Measurements from ENCODE around the gene C10orf90.

C10orf90 gene

GRCh38 chr10:126629925-126630624 is 40.4 kb downstream of the C10orf90 start:
- no peak for DNase-seq

DNA sequence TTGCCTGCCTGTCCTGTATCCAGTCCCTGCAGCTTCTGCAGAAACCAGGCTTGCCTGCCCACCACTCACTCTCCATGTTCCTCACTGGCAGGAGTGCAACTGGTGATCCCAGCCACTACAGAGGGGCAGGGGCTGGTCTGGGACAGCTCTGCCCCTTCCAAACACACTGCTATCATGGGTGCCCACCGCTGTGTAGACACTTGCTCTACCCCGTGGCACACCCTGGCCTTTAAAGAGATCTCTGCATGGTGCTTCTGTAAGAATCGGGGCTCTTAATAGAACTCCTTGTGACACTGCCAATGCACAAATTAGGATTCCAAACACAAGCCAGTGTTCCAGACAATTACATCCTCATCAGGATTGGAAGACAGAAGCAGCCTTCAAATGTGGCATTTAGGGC is 41.7 kb downstream of the C10orf90 start:
- no peak for DNase-seq

DNA sequence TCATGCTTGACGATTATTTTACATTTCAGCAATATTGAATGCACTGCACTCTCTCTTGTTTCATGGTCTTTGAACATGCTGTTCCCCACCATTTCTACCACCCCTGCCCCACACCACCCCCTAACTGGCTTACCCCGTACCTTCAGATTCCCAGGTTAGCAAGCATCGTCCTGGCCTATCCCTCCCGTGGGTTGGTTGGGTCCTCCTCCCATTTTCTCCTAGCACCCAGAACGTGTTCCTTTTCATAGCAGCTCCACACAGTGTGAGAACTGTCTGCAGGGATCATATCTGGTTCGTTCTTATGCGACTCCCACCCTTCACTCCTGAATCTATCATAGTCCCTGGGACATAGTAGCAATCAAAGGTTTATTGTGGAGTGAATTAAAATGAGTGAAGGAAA is 48.6 kb downstream of the C10orf90 start:
- DNase-seq, result no peak

DNA sequence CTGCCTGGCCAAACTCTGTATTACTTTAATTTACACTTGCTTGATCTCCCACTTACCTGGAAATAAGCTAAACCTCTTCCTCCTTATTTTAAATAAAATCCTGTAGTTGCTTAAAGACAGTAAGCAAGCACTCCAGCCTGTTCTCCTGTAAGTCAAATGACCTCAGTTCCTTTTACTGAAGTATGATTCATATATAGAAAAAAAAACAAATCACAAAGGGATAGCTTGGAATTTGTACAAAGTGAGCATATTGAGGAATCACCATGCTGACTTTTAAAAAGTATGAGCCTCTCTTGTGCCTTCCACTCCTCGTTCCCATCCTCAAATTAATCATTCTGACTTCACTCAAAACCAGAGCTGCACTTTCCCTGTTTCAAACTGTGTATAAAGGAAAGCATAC is 52.0 kb downstream of the C10orf90 start:
- no peak for DNase-seq

DNA sequence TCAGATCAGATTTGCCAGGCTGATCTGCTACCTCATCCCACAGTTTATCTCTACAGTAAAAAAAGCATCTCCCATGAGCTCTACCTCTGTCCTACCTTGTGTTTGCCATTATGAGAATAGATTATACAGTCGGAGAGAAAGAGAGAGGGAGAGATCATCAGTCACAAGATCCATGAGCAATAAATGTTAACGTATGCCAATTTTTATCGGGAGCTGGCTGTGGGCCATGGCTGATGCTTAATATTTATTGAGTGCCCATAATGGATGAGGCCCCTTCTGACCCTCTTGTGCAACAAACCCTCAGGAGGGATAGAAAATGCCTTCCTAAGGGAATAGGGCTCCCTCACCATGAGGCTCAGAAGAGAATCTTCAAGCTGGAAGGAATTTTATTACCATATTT is 52.8 kb downstream of the C10orf90 start:
- DNase-seq, result no peak

DNA sequence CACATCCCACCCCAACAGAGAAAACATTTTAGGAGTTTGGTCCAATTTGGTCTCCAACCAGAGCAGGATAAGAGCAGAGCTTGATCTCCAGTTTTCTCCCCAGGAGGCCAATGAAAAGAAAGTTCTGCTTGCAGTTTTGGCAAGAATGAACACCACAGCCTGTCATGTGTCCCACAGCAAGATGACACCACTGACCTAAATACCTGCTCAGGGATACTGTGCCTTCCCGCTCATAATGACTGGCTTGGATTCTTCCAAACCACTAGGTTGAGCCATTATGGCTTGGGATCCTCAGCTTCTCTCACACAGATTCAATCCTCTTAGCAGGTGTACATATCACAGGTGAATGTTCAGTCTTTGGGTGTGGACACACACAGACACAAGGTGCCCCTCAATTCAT is 53.3 kb downstream of the C10orf90 start:
- DNase-seq, result no peak

GRCh38 chr10:126616737-126617136 is 53.8 kb downstream of the C10orf90 start:
- no peak for DNase-seq

DNA sequence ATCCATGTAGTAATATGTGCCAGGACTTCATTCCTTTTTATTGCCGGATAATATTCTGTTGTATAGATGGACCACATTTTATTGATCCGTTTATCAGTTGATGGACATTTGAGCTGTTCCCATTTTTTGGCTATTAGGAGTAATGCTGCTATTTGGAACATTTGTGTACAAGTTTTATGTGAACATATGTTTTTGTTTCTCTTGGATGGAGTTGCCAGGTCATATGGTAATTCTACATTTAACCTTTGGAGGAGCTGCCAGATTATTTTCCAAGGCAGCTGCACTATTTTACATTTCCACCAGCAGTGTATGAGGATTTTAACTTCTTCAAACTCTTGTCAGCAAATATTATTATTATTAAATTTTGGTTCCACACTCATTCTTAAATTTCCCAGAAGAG is 59.2 kb downstream of the C10orf90 start:
- DNase-seq, result no peak

DNA sequence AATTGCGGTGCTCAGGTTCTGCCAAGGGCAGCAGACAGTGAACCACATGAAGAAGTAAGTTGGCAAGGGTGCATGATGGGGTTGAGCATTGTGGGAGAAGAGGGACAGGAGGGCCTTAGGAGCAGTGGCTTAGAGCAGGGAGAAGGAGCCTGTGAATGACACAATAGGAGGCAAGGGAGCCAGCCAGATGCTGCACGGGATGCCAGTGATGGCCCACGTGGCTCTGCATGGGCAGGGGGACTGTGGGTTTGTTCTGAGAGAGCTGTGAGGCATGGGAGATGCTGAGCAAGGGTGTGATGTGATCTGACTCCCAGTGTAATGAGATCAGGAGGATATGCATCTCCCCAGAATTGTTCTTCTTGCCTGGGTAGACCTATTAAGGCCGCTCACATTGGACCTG is 60.9 kb downstream of the C10orf90 start:
- no peak for DNase-seq

DNA sequence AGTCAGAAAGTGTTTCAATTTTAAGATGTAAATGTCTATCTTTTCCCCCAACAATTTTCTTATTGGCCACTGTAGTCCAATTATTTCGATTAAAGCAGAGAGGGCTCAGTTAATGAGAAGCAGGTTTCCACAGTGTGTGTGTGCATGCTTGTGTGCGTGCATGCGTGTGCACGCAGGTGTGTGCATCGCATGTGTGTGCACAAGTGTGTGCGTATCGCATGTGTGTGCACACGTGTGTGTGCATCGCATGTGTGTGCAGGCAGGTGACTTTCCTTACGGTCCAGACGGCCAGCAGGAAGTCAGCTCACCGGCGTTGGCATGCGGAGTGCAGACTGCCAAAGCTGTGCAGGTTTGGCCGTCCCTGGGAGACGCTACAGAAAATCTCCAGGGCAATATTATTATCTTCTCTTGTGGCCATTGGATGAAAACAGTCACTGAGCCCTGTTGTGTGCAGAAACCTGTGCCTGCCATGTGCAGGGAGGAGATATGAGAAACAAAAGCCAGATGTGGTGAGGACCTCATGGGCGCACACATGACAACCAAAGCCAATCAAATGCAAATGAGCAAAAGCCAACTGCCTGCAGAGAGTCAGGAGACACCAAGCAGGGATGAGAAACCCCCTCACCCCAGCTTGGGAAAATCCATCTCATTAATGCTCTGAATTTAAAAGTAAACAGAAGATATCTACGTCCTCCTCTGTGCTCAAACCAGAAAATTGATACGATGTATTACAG is 70.4 kb downstream of the C10orf90 start:
- no peak for DNase-seq

- peak; percentile 7 for DNase-seq
Observed at GRCh38 chr10:126598009-126598408, 72.5 kb downstream of the C10orf90 start.

GRCh38 chr10:126597211-126597610 is 73.3 kb downstream of the C10orf90 start:
- DNase-seq, result no peak

DNA sequence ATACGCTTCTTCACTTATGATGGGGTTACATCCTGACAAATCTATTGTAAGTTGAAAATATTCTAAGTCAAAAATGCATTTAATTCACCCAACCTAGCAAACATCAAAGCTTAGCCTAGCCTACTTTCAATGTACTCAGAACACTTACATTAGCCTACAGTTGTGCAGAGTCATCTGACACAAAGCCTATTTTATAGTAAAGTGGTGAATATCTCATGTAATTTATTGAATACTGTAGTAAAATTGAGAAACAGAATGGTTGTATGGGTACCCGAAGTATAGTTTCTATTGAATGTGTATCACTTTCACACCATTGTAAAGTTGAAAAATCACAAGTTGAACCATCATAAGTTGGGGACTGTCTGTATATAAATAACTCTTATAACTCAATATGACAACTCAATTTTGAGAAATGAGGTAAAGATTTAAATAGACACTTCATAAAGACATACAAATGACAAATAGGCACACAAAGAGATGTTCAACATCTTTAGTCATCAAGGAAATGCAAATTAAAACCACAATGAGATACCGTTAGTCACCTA is 73.9 kb downstream of the C10orf90 start:
- no peak for DNase-seq

GRCh38 chr10:126595160-126595559 is 75.3 kb downstream of the C10orf90 start:
- DNase-seq, result no peak

GRCh38 chr10:126593968-126594701 is 76.4 kb downstream of the C10orf90 start:
- DNase-seq, result no peak

DNA sequence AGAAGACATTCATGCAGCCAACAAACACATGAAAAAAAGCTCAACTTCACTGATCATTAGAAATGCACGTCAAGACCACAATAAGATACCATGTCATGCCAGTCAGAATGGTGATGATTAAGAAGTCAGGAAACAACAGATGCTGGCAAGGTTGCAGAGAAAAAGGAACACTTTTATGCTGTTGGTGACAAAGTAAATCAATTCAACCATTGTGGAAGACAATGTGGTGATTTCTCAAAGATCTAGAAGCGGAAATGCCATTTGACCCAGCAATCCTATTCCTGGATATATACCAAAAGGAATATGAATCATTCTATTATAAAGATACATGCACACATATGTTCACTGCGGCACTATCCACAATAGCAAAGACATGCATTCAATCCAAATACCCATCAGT is 77.6 kb downstream of the C10orf90 start:
- DNase-seq, result no peak

- no peak for DNase-seq
Observed at GRCh38 chr10:126588024-126588423, 82.5 kb downstream of the C10orf90 start.

DNA sequence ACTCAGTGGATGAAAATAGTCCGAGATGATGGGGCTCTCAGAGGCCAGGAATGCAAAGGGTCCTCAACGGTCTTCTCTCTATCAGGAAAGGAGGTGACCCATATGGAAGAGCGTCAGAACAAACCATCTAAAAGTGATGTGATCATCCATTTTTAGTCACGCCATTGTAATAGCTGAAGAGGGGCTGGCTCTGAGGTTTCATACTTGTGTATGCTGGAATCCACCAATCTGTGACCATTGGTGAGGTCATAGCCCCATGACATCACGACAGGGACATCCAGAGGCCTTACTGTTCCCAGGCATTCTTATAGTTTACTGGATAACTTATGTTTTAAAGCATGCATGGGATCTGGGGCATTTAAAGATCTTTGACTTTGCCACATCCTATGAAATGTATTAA is 83.6 kb downstream of the C10orf90 start:
- DNase-seq, result no peak

DNA sequence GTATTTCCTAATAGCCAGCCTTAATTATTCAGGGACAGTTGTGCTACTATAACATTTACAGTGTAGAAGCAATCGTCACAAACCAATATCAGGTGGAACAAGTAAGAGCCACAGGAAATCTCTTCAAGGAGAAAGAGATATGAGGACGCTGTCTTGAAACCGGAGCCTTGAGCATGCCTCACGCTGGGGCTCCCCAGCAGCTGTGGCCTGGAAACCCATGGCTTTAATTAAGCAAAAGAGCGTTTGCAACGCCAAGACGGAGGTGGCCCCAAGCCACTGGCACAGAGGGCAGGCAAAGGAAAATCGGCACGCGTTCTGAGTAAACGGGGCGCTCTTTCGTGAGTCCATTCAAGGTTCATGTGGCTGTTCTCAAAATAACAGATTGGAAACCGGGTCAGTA is 84.4 kb downstream of the C10orf90 start:
- no peak for DNase-seq

- no peak for DNase-seq
Observed at GRCh38 chr10:126585249-126586017, 85.1 kb downstream of the C10orf90 start.

DNA sequence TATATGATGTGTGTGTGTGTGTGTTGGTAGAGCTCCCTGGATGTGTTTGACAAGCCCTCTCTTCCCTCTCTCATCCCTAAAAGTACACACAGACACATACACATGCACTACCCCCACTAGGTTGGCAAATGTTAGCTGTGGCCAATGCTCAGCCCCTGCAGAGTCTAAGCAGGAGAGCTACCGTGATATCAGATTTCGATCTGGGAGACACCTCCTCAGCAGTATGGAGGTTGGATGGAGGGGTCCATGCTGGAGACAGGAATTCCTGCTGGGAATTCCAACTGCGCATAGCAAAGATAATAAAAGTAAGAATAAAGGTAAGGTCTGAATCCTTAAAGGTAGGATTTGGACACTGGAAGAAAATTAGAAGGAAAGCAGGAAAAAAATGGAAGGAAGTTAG is 85.7 kb downstream of the C10orf90 start:
- DNase-seq, result no peak

GRCh38 chr10:126583552-126584200 is 86.8 kb downstream of the C10orf90 start:
- DNase-seq, result no peak

Measured in stimulated activated CD4-positive, alpha-beta T cell treated with anti-CD3 and anti-CD28 coated beads, Interleukin-4, amount 100 ng/mL, for 1 hour (primary cell).